ENCODE results near the gene KCNK16. TPM values are rescaled to one million over a fixed set of nuclear protein-coding genes. Genes with fewer than 3 reads are reported as not detected.

The KCNK16 gene
- polyA plus RNA-seq, 1 donor from 2014 or later = not detected

- Histone ChIP-seq H3K4me2 (ENCODE audit: low read length) (no peak overlapping the region), H3K9ac (ENCODE audit: low read length) (no peak overlapping the region), H3K36me3 (ENCODE audit: insufficient read depth, low read length) (no peaks in the 10 kb centered on the region), H3K27me3 (ENCODE audit: insufficient read depth, low read depth, low read length) (no peaks in the 10 kb centered on the region), H3K4me3 (ENCODE audit: low read length) (no peak overlapping the region), H3K9me2 (ENCODE audit: insufficient read depth, low read length) (no peaks in the 10 kb centered on the region), H3K9me3 (ENCODE audit: low read length) (no peaks in the 10 kb centered on the region), H3F3A (ENCODE audit: insufficient read depth, low read length, poor library complexity, severe bottlenecking) (no peaks in the 10 kb centered on the region), H2AFZ (ENCODE audit: low read depth, low read length) (no peak overlapping the region), H3K27ac (ENCODE audit: low read length) (no peak overlapping the region), H3K79me2 (replicated peaks; ENCODE audit: insufficient read depth, low read length) (no peaks in the 10 kb centered on the region), H4K20me1 (ENCODE audit: insufficient read depth) (no peaks in the 10 kb centered on the region)
- TF ChIP-seq CTCF (IDR thresholded peaks at IDR 0.05; ENCODE audit: poor library complexity, severe bottlenecking) = no peak
- no peak for TF ChIP-seq MXI1 (conservative IDR thresholded peaks at IDR 0.05; ENCODE audit: poor library complexity, severe bottlenecking)
- TF ChIP-seq SMC3 (conservative IDR thresholded peaks at IDR 0.05; ENCODE audit: poor library complexity) = no peak
- TF ChIP-seq TAF1 (IDR thresholded peaks at IDR 0.05; ENCODE audit: low read depth) = no peak
- TF ChIP-seq POLR2AphosphoS5 (IDR thresholded peaks at IDR 0.05) = no peak
- no peak for TF ChIP-seq RAD21 (conservative IDR thresholded peaks at IDR 0.05)
- TF ChIP-seq REST (IDR thresholded peaks at IDR 0.05; ENCODE audit: borderline replicate concordance) = no peak
- no peak for TF ChIP-seq EZH2 (IDR thresholded peaks at IDR 0.05; ENCODE audit: borderline replicate concordance, insufficient read depth, low read length, poor library complexity, severe bottlenecking)
- no peak for TF ChIP-seq EP300 (conservative IDR thresholded peaks at IDR 0.05; ENCODE audit: poor library complexity, severe bottlenecking)
Observed at GRCh38 chr6:39350723-39351505, 28.4 kb upstream of the KCNK16 start.

- Histone ChIP-seq H4K20me1 (ENCODE audit: insufficient read depth) (no peaks in the 10 kb centered on the region), H3K36me3 (ENCODE audit: insufficient read depth, low read length) (no peaks in the 10 kb centered on the region), H3F3A (ENCODE audit: insufficient read depth, low read length, poor library complexity, severe bottlenecking) (no peaks in the 10 kb centered on the region), H3K27ac (ENCODE audit: low read length) (no peak overlapping the region), H3K4me3 (ENCODE audit: low read length) (no peak overlapping the region), H2AFZ (ENCODE audit: low read depth, low read length) (no peak overlapping the region), H3K9me2 (ENCODE audit: insufficient read depth, low read length) (no peaks in the 10 kb centered on the region), H3K9me3 (ENCODE audit: low read length) (no peaks in the 10 kb centered on the region), H3K27me3 (ENCODE audit: insufficient read depth, low read depth, low read length) (no peaks in the 10 kb centered on the region), H3K79me2 (replicated peaks; ENCODE audit: insufficient read depth, low read length) (no peaks in the 10 kb centered on the region), H3K9ac (ENCODE audit: low read length) (no peak overlapping the region), H3K4me2 (ENCODE audit: low read length) (no peak overlapping the region)
- TF ChIP-seq SMC3 (conservative IDR thresholded peaks at IDR 0.05; ENCODE audit: poor library complexity) (no peak), TAF1 (IDR thresholded peaks at IDR 0.05; ENCODE audit: low read depth) (no peak), RAD21 (conservative IDR thresholded peaks at IDR 0.05) (no peak), MXI1 (conservative IDR thresholded peaks at IDR 0.05; ENCODE audit: poor library complexity, severe bottlenecking) (no peak), POLR2AphosphoS5 (IDR thresholded peaks at IDR 0.05) (no peak), REST (IDR thresholded peaks at IDR 0.05; ENCODE audit: borderline replicate concordance) (no peak), EP300 (conservative IDR thresholded peaks at IDR 0.05; ENCODE audit: poor library complexity, severe bottlenecking) (no peak)
Observed at GRCh38 chr6:39348740-39349139, 26.2 kb upstream of the KCNK16 start.
